Measurements from ENCODE around the gene ARX.

ARX gene

DNA sequence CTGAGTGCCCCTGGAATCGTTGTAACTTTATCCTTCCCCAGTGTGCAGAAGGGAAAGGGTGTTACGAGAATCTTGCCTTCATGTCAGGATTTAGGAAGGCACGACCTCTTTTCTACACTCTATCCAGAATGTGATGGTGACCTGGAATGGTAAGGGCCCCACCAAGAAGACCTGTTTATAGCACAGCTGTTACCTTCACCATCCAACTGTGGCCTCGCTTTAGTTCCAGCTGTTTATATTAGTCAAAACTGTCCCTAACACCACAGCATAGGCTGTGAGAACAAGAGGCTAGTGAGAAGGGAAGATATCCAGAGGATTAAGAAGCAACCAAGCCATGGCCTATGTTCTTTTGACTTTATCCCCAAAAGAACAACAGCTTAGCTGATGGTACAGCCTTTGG lies 28.0 kb downstream of the ARX start:
- H3K4me3 ChIP-seq (replicated peaks; ENCODE audit: low read depth, low read length), result no peak overlapping the region
- no peak for DNase-seq (ENCODE audit: extremely low read depth, low read depth)
- TF ChIP-seq, protein P1, sequence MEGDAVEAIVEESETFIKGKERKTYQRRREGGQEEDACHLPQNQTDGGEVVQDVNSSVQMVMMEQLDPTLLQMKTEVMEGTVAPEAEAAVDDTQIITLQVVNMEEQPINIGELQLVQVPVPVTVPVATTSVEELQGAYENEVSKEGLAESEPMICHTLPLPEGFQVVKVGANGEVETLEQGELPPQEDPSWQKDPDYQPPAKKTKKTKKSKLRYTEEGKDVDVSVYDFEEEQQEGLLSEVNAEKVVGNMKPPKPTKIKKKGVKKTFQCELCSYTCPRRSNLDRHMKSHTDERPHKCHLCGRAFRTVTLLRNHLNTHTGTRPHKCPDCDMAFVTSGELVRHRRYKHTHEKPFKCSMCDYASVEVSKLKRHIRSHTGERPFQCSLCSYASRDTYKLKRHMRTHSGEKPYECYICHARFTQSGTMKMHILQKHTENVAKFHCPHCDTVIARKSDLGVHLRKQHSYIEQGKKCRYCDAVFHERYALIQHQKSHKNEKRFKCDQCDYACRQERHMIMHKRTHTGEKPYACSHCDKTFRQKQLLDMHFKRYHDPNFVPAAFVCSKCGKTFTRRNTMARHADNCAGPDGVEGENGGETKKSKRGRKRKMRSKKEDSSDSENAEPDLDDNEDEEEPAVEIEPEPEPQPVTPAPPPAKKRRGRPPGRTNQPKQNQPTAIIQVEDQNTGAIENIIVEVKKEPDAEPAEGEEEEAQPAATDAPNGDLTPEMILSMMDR (IDR thresholded peaks at IDR 0.05; ENCODE audit: low read depth, low read length, missing control alignments), result no peak

DNA sequence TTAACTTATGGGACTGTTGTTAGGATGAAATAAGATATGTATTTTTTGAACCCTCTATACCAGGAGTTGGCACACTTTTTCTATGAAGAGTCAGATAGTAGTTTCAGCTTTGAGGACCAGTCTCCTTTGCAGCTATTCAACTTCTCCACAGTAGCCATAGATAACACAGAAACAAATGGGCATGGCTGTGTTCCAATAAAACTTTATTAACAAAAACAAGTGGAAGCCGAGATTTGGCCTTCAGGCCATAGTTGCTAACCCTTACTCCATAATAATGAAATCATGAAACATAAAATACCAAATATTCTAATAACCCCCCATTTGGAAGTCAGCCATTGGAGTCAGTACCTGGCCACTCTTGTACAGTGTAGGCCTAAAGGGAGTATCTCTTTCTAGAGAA lies 30.6 kb downstream of the ARX start:
- TF ChIP-seq, protein P1 (IDR thresholded peaks at IDR 0.05; ENCODE audit: low read depth, low read length, missing control alignments), result no peak
- no peak for DNase-seq (ENCODE audit: extremely low read depth, low read depth)
- no peak overlapping the region for H3K4me3 ChIP-seq (replicated peaks; ENCODE audit: low read depth, low read length)

DNA sequence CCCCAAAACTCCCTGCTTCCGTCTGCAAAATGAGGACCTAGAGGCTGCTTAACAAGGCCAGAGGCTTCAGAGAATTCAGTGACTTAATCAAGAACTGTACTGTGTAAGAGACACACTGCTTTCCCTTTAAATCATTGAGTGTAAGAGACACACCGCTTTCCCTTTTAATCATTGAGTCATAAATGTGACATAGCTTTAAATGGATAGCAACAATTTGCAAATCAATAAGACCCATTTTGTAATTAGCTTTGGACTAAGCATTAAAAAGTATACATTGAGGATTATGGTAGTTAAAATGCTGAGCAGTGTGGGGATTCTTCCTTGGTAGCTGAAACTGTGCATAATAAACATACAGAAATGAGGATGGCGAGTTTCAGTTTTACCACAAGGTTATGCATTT lies 31.8 kb downstream of the ARX start:
- TF ChIP-seq, protein P1 (IDR thresholded peaks at IDR 0.05; ENCODE audit: low read depth, low read length, missing control alignments), result no peak
- no peak overlapping the region for H3K4me3 ChIP-seq (replicated peaks; ENCODE audit: low read depth, low read length)
- no peak for DNase-seq (ENCODE audit: extremely low read depth, low read depth)

DNA sequence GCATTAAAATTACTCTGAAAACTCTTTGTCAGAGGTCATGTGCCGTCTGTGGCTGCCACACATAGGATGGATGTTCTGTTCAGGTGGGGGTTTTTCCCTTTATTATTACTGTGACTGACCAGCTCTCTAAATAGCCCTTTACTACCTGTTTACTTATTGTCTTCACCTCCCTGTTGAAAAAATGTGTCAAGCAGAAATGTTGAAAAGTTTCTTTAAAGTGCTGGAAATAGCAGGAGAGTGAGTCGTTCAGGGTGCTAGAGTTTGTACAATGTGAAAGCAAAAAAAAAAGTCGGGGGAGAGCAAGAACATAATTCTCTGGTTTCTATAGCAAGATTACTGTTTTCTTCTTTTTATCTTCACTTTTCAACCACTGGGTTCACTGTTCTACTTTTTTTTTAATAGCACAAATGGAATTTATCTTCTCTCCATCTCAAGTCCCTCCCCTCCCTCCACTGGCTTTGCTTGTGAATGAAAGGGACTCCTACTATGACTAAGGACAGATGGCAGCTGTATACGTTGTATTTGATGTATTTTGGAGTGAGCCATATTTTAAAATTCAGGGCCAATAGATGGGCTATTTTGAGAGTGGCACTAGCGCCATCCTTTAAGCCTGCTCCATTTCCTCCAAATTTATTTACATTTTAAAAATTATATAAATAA lies 33.3 kb downstream of the ARX start:
- no peak for DNase-seq (ENCODE audit: extremely low read depth, low read depth)
- H3K4me3 ChIP-seq (replicated peaks; ENCODE audit: low read depth, low read length), result no peak overlapping the region
- TF ChIP-seq, protein P1 (IDR thresholded peaks at IDR 0.05; ENCODE audit: low read depth, low read length, missing control alignments), result no peak

DNA sequence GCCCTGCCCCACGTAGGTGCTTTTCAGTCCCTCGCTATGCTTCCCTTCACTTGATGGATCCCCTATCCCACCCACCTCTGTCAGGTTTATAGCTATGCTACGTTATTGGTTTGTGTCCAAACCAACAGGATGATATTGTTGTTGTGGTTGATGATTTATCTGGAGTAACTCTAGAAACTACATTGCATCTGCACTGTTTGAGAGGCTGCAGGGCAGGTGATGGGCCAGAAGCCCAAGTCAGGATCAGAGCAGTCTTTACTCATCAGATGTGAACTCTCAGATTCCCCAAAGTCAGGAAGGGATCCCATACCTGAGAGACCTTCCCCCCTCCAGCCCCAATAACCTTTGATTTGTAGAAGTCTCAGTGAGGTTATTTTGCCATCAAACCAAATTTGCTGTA lies 34.7 kb downstream of the ARX start:
- TF ChIP-seq, protein P1 (IDR thresholded peaks at IDR 0.05; ENCODE audit: low read depth, low read length, missing control alignments), result no peak
- H3K4me3 ChIP-seq (replicated peaks; ENCODE audit: low read depth, low read length), result no peak overlapping the region
- DNase-seq (ENCODE audit: extremely low read depth, low read depth), result no peak

DNA sequence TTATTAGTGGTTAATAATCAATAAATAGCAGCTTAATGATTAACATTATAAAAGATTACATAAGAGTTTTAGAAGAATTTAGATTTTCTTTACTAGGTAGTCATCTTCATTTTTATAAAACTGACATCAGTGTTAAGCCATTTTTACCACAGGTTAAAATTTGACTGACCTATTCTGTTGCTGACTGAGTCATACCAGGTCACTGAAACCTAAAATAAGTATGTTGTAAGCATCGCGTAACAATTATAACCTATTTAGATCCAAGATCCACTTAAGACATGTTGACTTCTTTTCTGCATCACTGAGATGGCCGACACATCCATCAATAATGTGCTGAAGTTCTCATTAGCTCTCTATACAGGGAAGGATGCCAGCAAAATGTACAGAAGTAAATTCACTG lies 36.7 kb downstream of the ARX start:
- TF ChIP-seq, protein P1 (IDR thresholded peaks at IDR 0.05; ENCODE audit: low read depth, low read length, missing control alignments), result no peak
- DNase-seq (ENCODE audit: extremely low read depth, low read depth), result no peak
- H3K4me3 ChIP-seq (replicated peaks; ENCODE audit: low read depth, low read length), result no peak overlapping the region

DNA sequence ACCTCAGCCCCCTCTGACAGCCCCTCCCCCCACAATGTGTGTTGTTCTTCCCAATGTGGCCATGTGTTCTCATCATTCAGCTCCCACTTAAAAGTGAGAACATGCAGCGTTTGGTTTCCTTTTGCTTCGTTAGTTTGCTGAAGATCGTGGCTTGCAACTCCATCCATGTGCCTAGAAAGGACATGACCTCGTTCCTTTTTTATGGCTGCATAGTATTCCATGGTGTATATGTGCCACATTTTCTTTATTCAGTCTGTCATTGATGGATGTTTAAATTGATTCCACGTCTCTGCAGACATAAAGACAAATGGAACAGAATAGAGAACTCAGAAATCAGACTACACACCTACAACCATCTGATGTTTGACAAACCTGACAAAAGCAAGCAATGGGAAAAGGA lies 46.0 kb downstream of the ARX start:
- no peak for DNase-seq (ENCODE audit: extremely low read depth, low read depth)
- TF ChIP-seq, protein P1 (IDR thresholded peaks at IDR 0.05; ENCODE audit: low read depth, low read length, missing control alignments), result no peak
- no peak overlapping the region for H3K4me3 ChIP-seq (replicated peaks; ENCODE audit: low read depth, low read length)
